ENCODE results near the gene SEMA4C.

SEMA4C gene

GRCh38 chr2:96819876-96820511 lies 49.9 kb downstream of the SEMA4C start:
- no peak for DNase-seq (ENCODE audit: low read depth in 2 of 2)

- DNase-seq (ENCODE audit: low read depth in 2 of 2): no peak
Measured at GRCh38 chr2:96819128-96819875, 50.6 kb downstream of the SEMA4C start.

GRCh38 chr2:96817882-96818281 lies 52.0 kb downstream of the SEMA4C start:
- no peak for DNase-seq (ENCODE audit: low read depth in 2 of 2)

GRCh38 chr2:96816836-96817702 lies 52.8 kb downstream of the SEMA4C start:
- no peak for DNase-seq (ENCODE audit: low read depth in 2 of 2)

- DNase-seq (ENCODE audit: low read depth in 2 of 2): peak; percentile 89 to 95
Measured at GRCh38 chr2:96816127-96816835, 53.6 kb downstream of the SEMA4C start, which contains the start of gene CNNM3. Gene CNNM3, plus strand, starts transcription at chr2:96816268. Its CDS starts 10 bp downstream, at chr2:96816278.

GRCh38 chr2:96815326-96816126 lies 54.4 kb downstream of the SEMA4C start:
- no peak for DNase-seq (ENCODE audit: low read depth in 2 of 2)

GRCh38 chr2:96813656-96814055 lies 56.2 kb downstream of the SEMA4C start:
- DNase-seq (ENCODE audit: low read depth in 2 of 2): no peak

GRCh38 chr2:96811917-96812316 lies 58.0 kb downstream of the SEMA4C start:
- no peak for DNase-seq (ENCODE audit: low read depth in 2 of 2)

- DNase-seq (ENCODE audit: low read depth in 2 of 2): no peak
Measured at GRCh38 chr2:96810783-96811192, 59.1 kb downstream of the SEMA4C start.

GRCh38 chr2:96809951-96810782 lies 59.7 kb downstream of the SEMA4C start:
- DNase-seq (ENCODE audit: low read depth in 2 of 2): no peak

All from stimulated activated CD4-positive, alpha-beta T cell treated with anti-CD3 and anti-CD28 coated beads, Interleukin-1b, Interleukin-23, amount 100 ng/mL, for 1 hour (primary cell).